Measurements from ENCODE around the gene CEP170B.

DNA sequence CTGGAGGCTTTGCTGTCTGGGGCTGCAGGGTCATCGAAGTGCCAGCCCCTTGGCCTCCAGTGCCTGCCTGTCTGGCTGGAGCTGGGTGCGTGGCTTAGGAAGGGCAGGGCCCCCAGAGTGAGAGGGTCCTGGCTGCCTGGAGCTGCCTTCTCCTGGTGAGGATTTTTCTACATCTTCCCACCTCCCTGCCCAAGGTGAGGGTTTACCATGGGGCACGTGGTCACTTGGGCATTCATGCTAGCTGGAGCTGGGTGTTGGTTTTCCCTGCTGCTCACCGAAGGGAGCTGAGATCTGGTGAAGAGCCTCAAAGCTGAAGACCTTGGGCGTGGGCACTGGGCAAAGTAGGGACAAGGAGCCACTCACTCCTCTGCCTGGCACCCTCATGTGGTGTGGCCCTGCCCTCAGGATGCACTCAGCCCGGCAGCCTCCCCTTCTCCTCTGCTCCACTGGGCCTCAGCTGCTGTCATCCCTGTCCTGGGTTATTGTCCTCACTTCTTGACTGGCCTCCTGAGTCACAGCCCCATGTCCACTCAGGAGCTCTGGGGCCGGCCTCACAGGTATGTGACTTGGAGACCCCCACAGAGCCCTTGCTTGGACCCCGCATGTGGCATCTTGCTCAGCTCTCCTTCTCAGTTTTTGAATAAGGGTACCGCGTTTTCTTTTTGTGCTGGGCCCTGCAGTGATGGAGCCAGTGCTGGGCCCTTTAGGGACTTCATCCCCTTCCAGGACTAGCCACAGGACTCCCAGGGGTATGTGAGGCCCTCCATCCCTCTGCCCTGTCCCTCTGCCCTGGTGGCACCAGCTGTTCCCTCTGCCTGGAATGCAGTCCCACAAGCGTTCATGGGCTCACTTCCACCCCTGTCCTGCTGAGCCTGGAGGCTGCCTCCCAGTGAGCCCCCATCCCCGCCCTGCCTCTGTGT, 1.6 kb downstream of the CEP170B start:
- TF ChIP-seq, protein P1, sequence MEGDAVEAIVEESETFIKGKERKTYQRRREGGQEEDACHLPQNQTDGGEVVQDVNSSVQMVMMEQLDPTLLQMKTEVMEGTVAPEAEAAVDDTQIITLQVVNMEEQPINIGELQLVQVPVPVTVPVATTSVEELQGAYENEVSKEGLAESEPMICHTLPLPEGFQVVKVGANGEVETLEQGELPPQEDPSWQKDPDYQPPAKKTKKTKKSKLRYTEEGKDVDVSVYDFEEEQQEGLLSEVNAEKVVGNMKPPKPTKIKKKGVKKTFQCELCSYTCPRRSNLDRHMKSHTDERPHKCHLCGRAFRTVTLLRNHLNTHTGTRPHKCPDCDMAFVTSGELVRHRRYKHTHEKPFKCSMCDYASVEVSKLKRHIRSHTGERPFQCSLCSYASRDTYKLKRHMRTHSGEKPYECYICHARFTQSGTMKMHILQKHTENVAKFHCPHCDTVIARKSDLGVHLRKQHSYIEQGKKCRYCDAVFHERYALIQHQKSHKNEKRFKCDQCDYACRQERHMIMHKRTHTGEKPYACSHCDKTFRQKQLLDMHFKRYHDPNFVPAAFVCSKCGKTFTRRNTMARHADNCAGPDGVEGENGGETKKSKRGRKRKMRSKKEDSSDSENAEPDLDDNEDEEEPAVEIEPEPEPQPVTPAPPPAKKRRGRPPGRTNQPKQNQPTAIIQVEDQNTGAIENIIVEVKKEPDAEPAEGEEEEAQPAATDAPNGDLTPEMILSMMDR (conservative IDR thresholded peaks at IDR 0.05 in 1 of 2, IDR thresholded peaks at IDR 0.05 in 1 of 2; ENCODE audit: extremely low read depth in 1 of 2, insufficient read depth in 1 of 2, low read depth in 1 of 2, low read length in 2 of 2): no peak
- no peak for TF ChIP-seq EZH2 (IDR thresholded peaks at IDR 0.05; ENCODE audit: borderline replicate concordance, low read length)

All from mammary epithelial cell (primary cell).